Osteoblast (primary cell): ENCODE results near the gene KDM1B. TPM values are rescaled to one million over a fixed set of nuclear protein-coding genes. Genes with fewer than 3 reads are reported as not detected.
A peak's percentile ranks its signal among the peaks of the same experiment; 100 is the strongest.

Source experiments
- DNase-seq: peaks from one replicate; pipeline ENCODE4 v3.0.0; 2011; ENCODE audit warnings: low spot score, mixed read lengths; ENCODE audit not compliant: insufficient read length; ENCODE audit errors: missing footprints
- H2AFZ ChIP-seq: 2 replicates; pipeline ENCODE4 v1.6.0; 2011; ENCODE audit warnings: mild to moderate bottlenecking, low read length
- H3K27ac ChIP-seq: 2 replicates; pipeline ENCODE4 v1.5.1; 2011; ENCODE audit warnings: mild to moderate bottlenecking, low read depth, low read length, moderate library complexity
- H3K27me3 ChIP-seq: 2 replicates; pipeline ENCODE4 v1.6.0; 2012; ENCODE audit warnings: mild to moderate bottlenecking, control low read depth, inconsistent platforms, low read length, moderate library complexity; ENCODE audit not compliant: insufficient read depth
- H3K36me3 ChIP-seq: 2 replicates; pipeline ENCODE4 v1.5.1; 2011; ENCODE audit warnings: mild to moderate bottlenecking, low read length, control low read depth, moderate library complexity; ENCODE audit not compliant: insufficient read depth
- H3K4me1 ChIP-seq: 2 replicates; pipeline ENCODE4 v1.5.1; 2011; ENCODE audit warnings: mild to moderate bottlenecking, low read length, control low read depth, moderate library complexity; ENCODE audit not compliant: insufficient read depth
- H3K4me2 ChIP-seq: 2 replicates; pipeline ENCODE4 v1.6.0; 2011; ENCODE audit warnings: mild to moderate bottlenecking, low read length; ENCODE audit not compliant: insufficient read depth
- H3K4me3 ChIP-seq: fragments of 200-600 bp; sonication (generic); 3 replicates; pipeline ENCODE4 v1.5.1; 2012; ENCODE audit warnings: mild to moderate bottlenecking, low read length, inconsistent platforms; ENCODE audit not compliant: insufficient read depth
- H3K79me2 ChIP-seq: 2 replicates; pipeline ENCODE4 v1.6.0; 2012; ENCODE audit warnings: mild to moderate bottlenecking, low read length, control low read depth, inconsistent platforms; ENCODE audit not compliant: insufficient read depth
- H3K9me3 ChIP-seq: 2 replicates; pipeline ENCODE4 v1.5.1; 2011; ENCODE audit warnings: low read depth, low read length, control low read depth
- H4K20me1 ChIP-seq: 2 replicates; pipeline ENCODE4 v1.6.0; 2012; ENCODE audit warnings: mild to moderate bottlenecking, low read length, control low read depth; ENCODE audit not compliant: insufficient read depth
- CTCF ChIP-seq: IDR thresholded peaks from 2 replicates; pipeline ENCODE4 v1.5.1; 2011; ENCODE audit warnings: mild to moderate bottlenecking, low read depth, low read length, moderate library complexity; ENCODE audit errors: extremely low read depth
- total RNA-seq: library from RNA; depleted of rRNA; stranded (reverse); fragments of >200 nt; gene quantifications from 2 replicates; pipeline ENCODE4 v1.2.3, GENCODE V29; 2012

Gene KDM1B
- total RNA-seq, 1 donor = 17.7 TPM

- H3K79me2 ChIP-seq = peaks cover 11% of the 10 kb centered on the region
- H3K4me2 ChIP-seq = peak within 1 kb of the TSS; percentile 93
- no peaks in the 10 kb centered on the region for H3K36me3 ChIP-seq
- no peaks in the 10 kb centered on the region for H3K27me3 ChIP-seq
- no peaks in the 10 kb centered on the region for H4K20me1 ChIP-seq
- H3K4me3 ChIP-seq = peak within 1 kb of the TSS; percentile 77
- peak; percentile 89 for TF ChIP-seq CTCF
- peak within 1 kb of the TSS; percentile 44 for H3K27ac ChIP-seq
- H3K9me3 ChIP-seq = no peaks in the 10 kb centered on the region
- H3K4me1 ChIP-seq = peaks cover 11% of the 10 kb centered on the region
- peak within 1 kb of the TSS; percentile 100 for H2AFZ ChIP-seq
- DNase-seq = peak; percentile 97
Observed at GRCh38 chr6:18122128-18123093, 32.8 kb upstream of the KDM1B start, which contains the start of gene NHLRC1. TSS of gene NHLRC1 (minus strand) at chr6:18122677. CDS start at chr6:18122606, 71 bp downstream.

- peak overlapping the region; percentile 25 for H3K4me2 ChIP-seq
- H3K79me2 ChIP-seq = peaks cover 11% of the 10 kb centered on the region
- peak overlapping the region; percentile 41 for H2AFZ ChIP-seq
- DNase-seq = no peak
- no peaks in the 10 kb centered on the region for H4K20me1 ChIP-seq
- TF ChIP-seq CTCF = no peak
- no peaks in the 10 kb centered on the region for H3K36me3 ChIP-seq
- H3K9me3 ChIP-seq = no peaks in the 10 kb centered on the region
- peak overlapping the region; percentile 2 for H3K4me3 ChIP-seq
- no peaks in the 10 kb centered on the region for H3K27me3 ChIP-seq
- H3K4me1 ChIP-seq = peaks cover 11% of the 10 kb centered on the region
- H3K27ac ChIP-seq = no peak overlapping the region
Observed at GRCh38 chr6:18126121-18126520, 29.1 kb upstream of the KDM1B start.

- no peak for TF ChIP-seq CTCF
- DNase-seq = no peak
- Histone ChIP-seq H2AFZ (no peak overlapping the region), H3K9me3 (no peaks in the 10 kb centered on the region), H3K27ac (no peak overlapping the region), H4K20me1 (no peaks in the 10 kb centered on the region), H3K4me2 (no peak overlapping the region), H3K36me3 (peaks cover 27% of the 10 kb centered on the region), H3K79me2 (no peaks in the 10 kb centered on the region), H3K27me3 (no peaks in the 10 kb centered on the region), H3K4me1 (no peaks in the 10 kb centered on the region), H3K4me3 (no peak overlapping the region)
Observed at GRCh38 chr6:18132346-18132745, 22.9 kb upstream of the KDM1B start.

GRCh38 chr6:18135171-18135570 lies 20.1 kb upstream of the KDM1B start:
- H3K9me3 ChIP-seq = no peaks in the 10 kb centered on the region
- no peaks in the 10 kb centered on the region for H3K27me3 ChIP-seq
- no peak overlapping the region for H3K27ac ChIP-seq
- no peak for DNase-seq
- no peak overlapping the region for H3K4me3 ChIP-seq
- TF ChIP-seq CTCF = no peak
- no peak overlapping the region for H2AFZ ChIP-seq
- no peaks in the 10 kb centered on the region for H4K20me1 ChIP-seq
- H3K79me2 ChIP-seq = no peaks in the 10 kb centered on the region
- no peaks in the 10 kb centered on the region for H3K4me1 ChIP-seq
- peaks cover 50% of the 10 kb centered on the region for H3K36me3 ChIP-seq
- H3K4me2 ChIP-seq = no peak overlapping the region
